ENCODE results near the gene TMCC1.

DNA sequence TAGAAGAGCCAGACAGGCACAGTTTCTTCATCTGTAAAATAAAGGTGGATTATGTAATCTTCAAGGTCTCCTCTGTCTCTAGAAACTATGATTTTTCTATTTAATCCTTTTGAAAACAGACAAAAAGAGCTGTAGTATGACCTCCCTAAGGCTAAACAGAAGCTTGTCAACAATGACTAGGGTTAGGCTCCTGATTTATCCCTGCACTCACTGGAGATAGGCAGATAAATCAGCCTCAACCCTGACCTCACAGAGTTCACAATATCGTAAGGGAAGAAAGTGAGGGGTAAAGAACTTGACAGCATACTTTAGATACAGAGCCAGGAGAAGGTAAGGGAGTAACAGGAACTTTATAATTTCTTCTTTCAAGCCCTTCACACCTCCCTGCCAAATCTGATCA is 124.8 kb downstream of the TMCC1 start:
- TF ChIP-seq POLR2A (IDR thresholded peaks at IDR 0.05) = no peak
- TF ChIP-seq, protein P1, sequence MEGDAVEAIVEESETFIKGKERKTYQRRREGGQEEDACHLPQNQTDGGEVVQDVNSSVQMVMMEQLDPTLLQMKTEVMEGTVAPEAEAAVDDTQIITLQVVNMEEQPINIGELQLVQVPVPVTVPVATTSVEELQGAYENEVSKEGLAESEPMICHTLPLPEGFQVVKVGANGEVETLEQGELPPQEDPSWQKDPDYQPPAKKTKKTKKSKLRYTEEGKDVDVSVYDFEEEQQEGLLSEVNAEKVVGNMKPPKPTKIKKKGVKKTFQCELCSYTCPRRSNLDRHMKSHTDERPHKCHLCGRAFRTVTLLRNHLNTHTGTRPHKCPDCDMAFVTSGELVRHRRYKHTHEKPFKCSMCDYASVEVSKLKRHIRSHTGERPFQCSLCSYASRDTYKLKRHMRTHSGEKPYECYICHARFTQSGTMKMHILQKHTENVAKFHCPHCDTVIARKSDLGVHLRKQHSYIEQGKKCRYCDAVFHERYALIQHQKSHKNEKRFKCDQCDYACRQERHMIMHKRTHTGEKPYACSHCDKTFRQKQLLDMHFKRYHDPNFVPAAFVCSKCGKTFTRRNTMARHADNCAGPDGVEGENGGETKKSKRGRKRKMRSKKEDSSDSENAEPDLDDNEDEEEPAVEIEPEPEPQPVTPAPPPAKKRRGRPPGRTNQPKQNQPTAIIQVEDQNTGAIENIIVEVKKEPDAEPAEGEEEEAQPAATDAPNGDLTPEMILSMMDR (IDR thresholded peaks at IDR 0.05) = no peak
